Endothelial cell (in vitro differentiated cells): ENCODE measurements around the gene PCP2. TPM values are rescaled to one million over a fixed set of nuclear protein-coding genes. Genes with fewer than 3 reads are reported as not detected.

Experiments
- DNase-seq: peaks from one replicate; pipeline ENCODE4 v3.0.0; 2021; ENCODE audit warnings: low spot score
- H3K27ac Mint-ChIP-seq: one replicate; pipeline ENCODE4 v1.8.0; 2021; ENCODE audit warnings: mixed read lengths, inconsistent platforms; ENCODE audit not compliant: unreplicated experiment
- H3K27me3 Mint-ChIP-seq: one replicate; pipeline ENCODE4 v1.8.0; 2021; ENCODE audit warnings: mild to moderate bottlenecking, moderate library complexity, mixed read lengths, inconsistent platforms; ENCODE audit not compliant: unreplicated experiment
- H3K36me3 Mint-ChIP-seq: one replicate; pipeline ENCODE4 v1.8.0; 2021; ENCODE audit warnings: mild to moderate bottlenecking, low read depth, mixed read lengths, inconsistent platforms; ENCODE audit not compliant: unreplicated experiment
- H3K4me1 Mint-ChIP-seq: one replicate; pipeline ENCODE4 v1.8.0; 2021; ENCODE audit warnings: mild to moderate bottlenecking, mixed read lengths, inconsistent platforms; ENCODE audit not compliant: unreplicated experiment
- H3K4me3 Mint-ChIP-seq: one replicate; pipeline ENCODE4 v1.8.0; 2021; ENCODE audit warnings: mild to moderate bottlenecking, mixed read lengths, inconsistent platforms; ENCODE audit not compliant: unreplicated experiment
- H3K9me3 Mint-ChIP-seq: one replicate; pipeline ENCODE4 v1.8.0; 2021; ENCODE audit warnings: mixed read lengths, inconsistent platforms; ENCODE audit not compliant: unreplicated experiment
- CTCF ChIP-seq: fragments of 200-600 bp; sonication (generic); IDR thresholded peaks from one replicate; pipeline ENCODE4 v1.5.0; 2021; ENCODE audit warnings: antibody characterized with exemption; ENCODE audit not compliant: unreplicated experiment
- total RNA-seq: library from RNA; stranded (reverse); fragmentation: NEBNext Ultra II Directional; extraction: Animal tissue kit (Norgen Biotek cat#: 25700); gene quantifications from one replicate; pipeline ENCODE4 v1.2.1, GENCODE V29; 2021; ENCODE audit not compliant: unreplicated experiment

Gene PCP2
- total RNA-seq, 1 donor from 2014 or later: not detected

GRCh38 chr19:7618771-7619510, 14.6 kb downstream of the PCP2 start:
- peaks cover 12% of the 10 kb centered on the region for H3K27me3 Mint-ChIP-seq
- no peak for TF ChIP-seq CTCF
- peak overlapping the region; percentile 54 for H3K27ac Mint-ChIP-seq
- DNase-seq: no peak
- no peaks in the 10 kb centered on the region for H3K4me1 Mint-ChIP-seq
- peaks cover 21% of the 10 kb centered on the region for H3K36me3 Mint-ChIP-seq
- no peaks in the 10 kb centered on the region for H3K9me3 Mint-ChIP-seq
- H3K4me3 Mint-ChIP-seq: peak overlapping the region; percentile 70

GRCh38 chr19:7618348-7618747, 15.2 kb downstream of the PCP2 start:
- Mint-ChIP-seq H3K4me3 (peak overlapping the region; percentile 70), H3K9me3 (no peaks in the 10 kb centered on the region), H3K4me1 (no peaks in the 10 kb centered on the region), H3K36me3 (peaks cover 21% of the 10 kb centered on the region), H3K27me3 (peaks cover 12% of the 10 kb centered on the region), H3K27ac (peak overlapping the region; percentile 54)
- TF ChIP-seq CTCF: no peak
- no peak for DNase-seq

DNA sequence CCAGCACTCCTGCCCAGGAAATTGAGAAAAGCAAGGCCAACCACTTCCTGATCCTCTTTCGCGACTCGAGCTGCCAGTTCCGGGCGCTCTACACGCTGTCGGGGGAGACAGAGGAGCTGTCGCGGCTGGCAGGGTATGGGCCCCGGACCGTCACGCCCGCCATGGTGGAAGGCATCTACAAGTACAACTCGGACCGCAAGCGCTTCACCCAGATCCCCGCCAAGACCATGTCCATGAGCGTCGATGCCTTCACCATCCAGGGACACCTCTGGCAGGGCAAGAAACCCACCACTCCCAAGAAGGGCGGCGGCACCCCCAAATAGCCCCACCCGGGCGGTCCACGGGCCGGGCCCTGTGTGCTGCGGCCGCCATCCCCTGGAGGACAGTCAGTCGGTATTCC, 15.8 kb downstream of the PCP2 start:
- Mint-ChIP-seq H3K27me3 (peaks cover 6% of the 10 kb centered on the region), H3K9me3 (no peaks in the 10 kb centered on the region), H3K36me3 (peaks cover 15% of the 10 kb centered on the region), H3K4me1 (no peaks in the 10 kb centered on the region), H3K27ac (peak overlapping the region; percentile 18), H3K4me3 (no peak overlapping the region)
- no peak for DNase-seq
- TF ChIP-seq CTCF: no peak

DNA sequence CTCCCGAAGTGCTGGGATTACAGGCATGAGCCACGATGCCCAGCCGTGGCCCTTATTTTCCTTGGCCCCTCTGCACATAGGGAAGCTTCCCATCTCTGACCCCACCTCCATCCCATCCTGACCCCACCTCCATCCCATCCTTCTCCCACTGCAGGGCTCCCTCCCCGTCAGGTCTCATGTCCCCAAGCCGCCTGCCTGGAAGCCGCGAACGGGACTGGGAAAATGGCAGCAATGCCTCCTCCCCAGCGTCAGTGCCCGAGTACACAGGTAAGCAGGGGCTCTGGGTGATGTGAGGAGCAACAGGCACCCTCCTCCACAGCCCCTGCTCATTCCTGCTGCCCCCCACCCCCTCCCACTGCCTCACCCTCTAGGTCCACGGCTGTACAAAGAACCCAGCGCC, 16.3 kb downstream of the PCP2 start:
- no peak for DNase-seq
- Mint-ChIP-seq H3K4me1 (no peaks in the 10 kb centered on the region), H3K4me3 (no peak overlapping the region), H3K27ac (no peak overlapping the region), H3K27me3 (peaks cover 5% of the 10 kb centered on the region), H3K36me3 (peaks cover 15% of the 10 kb centered on the region), H3K9me3 (no peaks in the 10 kb centered on the region)
- TF ChIP-seq CTCF: no peak
